ENCODE measurements around the gene CTSG.

- no peak for TF ChIP-seq POLR2A (IDR thresholded peaks at IDR 0.05)
- TF ChIP-seq, protein P1, sequence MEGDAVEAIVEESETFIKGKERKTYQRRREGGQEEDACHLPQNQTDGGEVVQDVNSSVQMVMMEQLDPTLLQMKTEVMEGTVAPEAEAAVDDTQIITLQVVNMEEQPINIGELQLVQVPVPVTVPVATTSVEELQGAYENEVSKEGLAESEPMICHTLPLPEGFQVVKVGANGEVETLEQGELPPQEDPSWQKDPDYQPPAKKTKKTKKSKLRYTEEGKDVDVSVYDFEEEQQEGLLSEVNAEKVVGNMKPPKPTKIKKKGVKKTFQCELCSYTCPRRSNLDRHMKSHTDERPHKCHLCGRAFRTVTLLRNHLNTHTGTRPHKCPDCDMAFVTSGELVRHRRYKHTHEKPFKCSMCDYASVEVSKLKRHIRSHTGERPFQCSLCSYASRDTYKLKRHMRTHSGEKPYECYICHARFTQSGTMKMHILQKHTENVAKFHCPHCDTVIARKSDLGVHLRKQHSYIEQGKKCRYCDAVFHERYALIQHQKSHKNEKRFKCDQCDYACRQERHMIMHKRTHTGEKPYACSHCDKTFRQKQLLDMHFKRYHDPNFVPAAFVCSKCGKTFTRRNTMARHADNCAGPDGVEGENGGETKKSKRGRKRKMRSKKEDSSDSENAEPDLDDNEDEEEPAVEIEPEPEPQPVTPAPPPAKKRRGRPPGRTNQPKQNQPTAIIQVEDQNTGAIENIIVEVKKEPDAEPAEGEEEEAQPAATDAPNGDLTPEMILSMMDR (IDR thresholded peaks at IDR 0.05) = no peak
Measured at GRCh38 chr14:24612196-24612595, 36.1 kb upstream of the CTSG start.
